Measurements from ENCODE around the gene HIF1A.
"Not testable (repeated sequence)": the region's sequence is repeated elsewhere in the genome, so short reads cannot be mapped to it uniquely, and the experiment has no call there.

HIF1A gene

GRCh38 chr14:61694830-61695694 lies at the start of gene HIF1A:
Gene HIF1A (plus strand): TSS chr14:61695513. CDS start chr14:61695805, 292 bp downstream.
- DNase-seq = peak; percentile 99

- no peak for DNase-seq
Measured at GRCh38 chr14:61646366-61647116, 48.8 kb upstream of the HIF1A start.

- DNase-seq = no peak
Measured at GRCh38 chr14:61647704-61648103, 47.6 kb upstream of the HIF1A start.

- no peak for DNase-seq
Measured at GRCh38 chr14:61648377-61648776, 46.9 kb upstream of the HIF1A start.

- DNase-seq = no peak
Measured at GRCh38 chr14:61649283-61649682, 46.0 kb upstream of the HIF1A start.

- no peak for DNase-seq
Measured at GRCh38 chr14:61651355-61651754, 44.0 kb upstream of the HIF1A start.

GRCh38 chr14:61652526-61653262 lies 42.6 kb upstream of the HIF1A start:
- DNase-seq = no peak

- no peak for DNase-seq
Measured at GRCh38 chr14:61653507-61653906, 41.8 kb upstream of the HIF1A start.

GRCh38 chr14:61654026-61654425 lies 41.3 kb upstream of the HIF1A start:
- no peak for DNase-seq

GRCh38 chr14:61655777-61656176 lies 39.5 kb upstream of the HIF1A start:
- DNase-seq = no peak

- no peak for DNase-seq
Measured at GRCh38 chr14:61656341-61656740, 39.0 kb upstream of the HIF1A start.

GRCh38 chr14:61658111-61658510 lies 37.2 kb upstream of the HIF1A start:
- DNase-seq = not testable (repeated sequence)

GRCh38 chr14:61659582-61659981 lies 35.7 kb upstream of the HIF1A start:
- DNase-seq = no peak

GRCh38 chr14:61661471-61662400 lies 33.6 kb upstream of the HIF1A start:
- no peak for DNase-seq

GRCh38 chr14:61662437-61663311 lies 32.6 kb upstream of the HIF1A start:
- no peak for DNase-seq

GRCh38 chr14:61663312-61663979 lies 31.9 kb upstream of the HIF1A start:
- no peak for DNase-seq

GRCh38 chr14:61668282-61668681 lies 27.0 kb upstream of the HIF1A start:
- no peak for DNase-seq

- DNase-seq = no peak
Measured at GRCh38 chr14:61670576-61670975, 24.7 kb upstream of the HIF1A start.

GRCh38 chr14:61671082-61671481 lies 24.2 kb upstream of the HIF1A start:
- no peak for DNase-seq

- DNase-seq = no peak
Measured at GRCh38 chr14:61672796-61673195, 22.5 kb upstream of the HIF1A start.

GRCh38 chr14:61673305-61673704 lies 22.0 kb upstream of the HIF1A start:
- no peak for DNase-seq
